Measurements from ENCODE around the gene PRPF4. TPM values are rescaled to one million over a fixed set of nuclear protein-coding genes. Genes with fewer than 3 reads are reported as not detected.

PRPF4 gene
- total RNA-seq, 6 experiments from 2014 or later: 6.9 to 13.0 (median 10.1) TPM

DNA sequence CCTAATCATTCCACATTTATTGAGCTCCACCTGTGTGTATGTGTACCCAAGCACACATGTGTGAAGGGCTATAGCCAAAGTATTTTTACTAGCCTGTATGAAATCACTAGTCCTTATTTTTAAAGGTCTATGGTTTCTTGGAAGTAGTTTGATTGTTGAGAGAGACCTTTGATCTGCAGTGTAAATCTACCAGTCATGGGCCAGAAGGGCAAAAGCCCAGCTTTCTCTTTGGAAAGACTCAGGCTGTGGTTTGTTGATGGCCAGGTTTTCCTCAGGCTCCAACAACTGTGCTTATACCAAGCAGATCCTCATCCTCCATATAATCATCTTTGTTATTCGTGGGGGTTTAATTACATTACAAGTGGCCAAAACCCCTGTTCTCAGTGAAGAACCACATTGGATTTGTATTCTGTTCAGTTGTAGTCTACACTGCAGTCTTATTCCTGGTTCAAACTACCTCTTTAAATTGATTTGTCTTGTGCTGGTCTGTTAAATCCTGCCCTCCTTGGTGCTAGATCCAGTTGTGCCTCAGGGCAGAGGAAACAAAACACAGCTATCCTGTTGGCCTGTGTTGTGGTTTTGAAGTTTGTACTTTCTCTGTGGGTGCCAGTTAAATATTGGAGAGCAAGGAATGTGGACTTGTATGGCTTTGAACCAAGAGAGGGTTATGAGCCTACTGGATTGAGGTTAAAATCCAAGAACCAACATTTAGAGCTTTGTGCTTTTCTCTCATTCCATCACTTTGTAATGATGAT lies 13.4 kb upstream of the PRPF4 start:
- TF ChIP-seq POLR2A (IDR thresholded peaks at IDR 0.05): no peak
- TF ChIP-seq, protein P1, sequence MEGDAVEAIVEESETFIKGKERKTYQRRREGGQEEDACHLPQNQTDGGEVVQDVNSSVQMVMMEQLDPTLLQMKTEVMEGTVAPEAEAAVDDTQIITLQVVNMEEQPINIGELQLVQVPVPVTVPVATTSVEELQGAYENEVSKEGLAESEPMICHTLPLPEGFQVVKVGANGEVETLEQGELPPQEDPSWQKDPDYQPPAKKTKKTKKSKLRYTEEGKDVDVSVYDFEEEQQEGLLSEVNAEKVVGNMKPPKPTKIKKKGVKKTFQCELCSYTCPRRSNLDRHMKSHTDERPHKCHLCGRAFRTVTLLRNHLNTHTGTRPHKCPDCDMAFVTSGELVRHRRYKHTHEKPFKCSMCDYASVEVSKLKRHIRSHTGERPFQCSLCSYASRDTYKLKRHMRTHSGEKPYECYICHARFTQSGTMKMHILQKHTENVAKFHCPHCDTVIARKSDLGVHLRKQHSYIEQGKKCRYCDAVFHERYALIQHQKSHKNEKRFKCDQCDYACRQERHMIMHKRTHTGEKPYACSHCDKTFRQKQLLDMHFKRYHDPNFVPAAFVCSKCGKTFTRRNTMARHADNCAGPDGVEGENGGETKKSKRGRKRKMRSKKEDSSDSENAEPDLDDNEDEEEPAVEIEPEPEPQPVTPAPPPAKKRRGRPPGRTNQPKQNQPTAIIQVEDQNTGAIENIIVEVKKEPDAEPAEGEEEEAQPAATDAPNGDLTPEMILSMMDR (IDR thresholded peaks at IDR 0.05): no peak
- DNase-seq: peak in 1 of 3 donors; percentile 52
- no peaks in the 10 kb centered on the region for H3K27me3 ChIP-seq
- no peaks in the 10 kb centered on the region for H3K9me3 ChIP-seq
- WGBS (ENCODE audit: insufficient coverage, low coverage, low lambda C conversion rate, missing lambda C conversion rate): 11% methylated on average over 1 of the region's 1 CpG
- peak overlapping the region in 1 of 3 donors; percentile 19 for H3K4me3 ChIP-seq
- intact Hi-C loops (cut with DNase I): no loop called here
- peak; percentile 75 to 88 (median 82) for ATAC-seq
- H3K36me3 ChIP-seq: peaks cover 0 to 20% (median 5%) of the 10 kb centered on the region in 4 donors
- H3K4me1 ChIP-seq: peaks cover 0 to 41% (median 18%) of the 10 kb centered on the region in 4 donors
- H3K27ac ChIP-seq: peak overlapping the region; percentile 40 to 84 (median 77)

DNA sequence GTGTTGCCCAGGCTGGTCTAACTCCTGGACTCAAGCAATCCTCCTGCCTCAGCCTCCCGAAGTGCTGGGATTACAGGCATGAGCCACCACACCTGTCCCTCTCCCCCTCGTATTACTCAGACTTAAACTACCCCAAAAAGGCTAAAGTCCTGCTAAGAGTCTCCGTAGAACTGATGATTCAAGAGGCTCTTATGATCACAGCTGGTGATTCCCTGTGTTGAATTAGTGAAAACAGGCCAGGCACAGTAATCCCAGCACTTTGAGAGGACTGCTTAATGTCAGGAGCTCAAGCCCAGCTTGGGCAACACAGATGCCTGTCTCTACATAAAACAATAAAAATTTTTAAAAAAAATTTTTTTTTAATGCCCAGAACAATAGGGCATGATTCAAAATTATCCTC lies 9.3 kb upstream of the PRPF4 start:
- no peak overlapping the region for H3K4me3 ChIP-seq
- 91% methylated on average over 3 of the region's 3 CpGs for whole genome bisulfite sequencing (ENCODE audit: insufficient coverage, low coverage, low lambda C conversion rate, missing lambda C conversion rate)
- DNase-seq (no peak), ATAC-seq (no peak)
- H3K9me3 ChIP-seq: no peaks in the 10 kb centered on the region
- TF ChIP-seq, protein P1 (IDR thresholded peaks at IDR 0.05): no peak
- TF ChIP-seq POLR2A (IDR thresholded peaks at IDR 0.05): no peak
- peaks cover 0 to 27% (median 13%) of the 10 kb centered on the region in 4 donors for H3K4me1 ChIP-seq
- H3K27ac ChIP-seq: no peak overlapping the region
- intact Hi-C loops (cut with DNase I): loop anchor here in 1 of 2 donors (5.0 kb wide), 1 partner anchor 44 kb away; the partner anchor contains the start of genes FKBP15 and SLC31A1
- H3K36me3 ChIP-seq: peaks cover 4 to 38% (median 7%) of the 10 kb centered on the region in 4 donors
- no peaks in the 10 kb centered on the region for H3K27me3 ChIP-seq

DNA sequence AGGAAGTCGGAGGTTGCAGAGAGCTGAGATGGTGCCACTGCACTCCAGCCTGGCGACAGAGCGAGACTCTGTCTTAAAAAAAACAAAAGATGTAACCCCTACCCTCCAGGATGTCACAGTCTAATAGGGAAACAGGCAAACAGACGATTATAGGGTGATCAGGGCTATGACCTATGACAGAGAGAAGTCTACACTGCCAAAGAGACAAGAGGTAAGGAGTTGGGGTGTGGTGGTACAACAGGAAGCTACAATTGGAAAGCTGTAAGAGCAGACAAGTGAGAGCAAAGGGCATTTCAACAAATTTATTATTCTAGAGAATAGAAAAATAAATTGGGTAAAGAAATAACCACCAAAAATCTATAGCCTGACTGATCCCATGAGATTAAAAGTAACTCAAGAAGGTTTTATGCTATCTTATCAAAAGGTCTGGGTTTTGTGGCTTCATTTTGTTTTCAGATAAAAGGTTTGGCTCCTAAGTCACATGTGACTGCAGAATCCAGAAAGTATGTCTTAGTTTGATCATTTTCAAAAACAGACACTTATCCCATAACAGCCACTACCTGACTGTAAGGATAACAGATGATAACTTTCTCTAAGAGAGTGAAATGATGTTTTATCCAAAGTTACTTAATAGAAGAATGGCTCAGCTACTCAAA lies 7.4 kb upstream of the PRPF4 start:
- 78% methylated on average over 4 of the region's 4 CpGs for WGBS (ENCODE audit: insufficient coverage, low coverage, low lambda C conversion rate, missing lambda C conversion rate)
- H3K36me3 ChIP-seq: peaks cover 4 to 56% (median 11%) of the 10 kb centered on the region in 4 donors
- DNase-seq: no peak
- no peak for ATAC-seq
- H3K27me3 ChIP-seq: no peaks in the 10 kb centered on the region
- no peak overlapping the region for H3K27ac ChIP-seq
- intact Hi-C loops (cut with DNase I): loop anchor here in 1 of 2 donors (5.0 kb wide), 1 partner anchor 46 kb away; the partner anchor contains the start of genes FKBP15 and SLC31A1
- no peak overlapping the region for H3K4me3 ChIP-seq
- peaks cover 0 to 14% (median 5%) of the 10 kb centered on the region in 4 donors for H3K4me1 ChIP-seq
- no peaks in the 10 kb centered on the region for H3K9me3 ChIP-seq
- TF ChIP-seq POLR2A (IDR thresholded peaks at IDR 0.05): no peak
- TF ChIP-seq, protein P1 (IDR thresholded peaks at IDR 0.05): no peak

DNA sequence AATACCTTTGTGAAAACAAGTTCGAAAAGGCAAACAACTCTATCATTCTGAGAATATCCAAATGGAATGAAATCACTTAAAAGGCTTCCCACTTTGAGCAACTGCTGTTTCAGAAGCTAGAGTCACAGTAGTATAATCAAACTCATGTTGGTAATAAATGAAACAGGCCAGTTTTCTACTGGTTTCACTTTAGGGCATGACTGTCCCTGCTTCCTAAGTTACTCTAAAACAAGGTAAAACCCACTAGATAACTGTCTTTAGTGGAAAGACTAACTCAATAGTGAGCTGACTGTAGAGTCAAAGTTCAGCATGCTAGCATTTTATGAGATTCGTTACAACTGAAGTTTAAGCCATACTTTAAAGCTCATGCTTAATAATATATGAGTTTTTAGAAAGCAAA lies 6.1 kb upstream of the PRPF4 start:
- no peak overlapping the region for H3K4me3 ChIP-seq
- H3K4me1 ChIP-seq: peaks cover 0 to 19% (median 9%) of the 10 kb centered on the region in 4 donors
- ATAC-seq: peak in 3 of 4 donors; percentile 28 to 38 (median 31)
- H3K9me3 ChIP-seq: no peaks in the 10 kb centered on the region
- intact Hi-C loops (cut with DNase I): loop anchor here in 1 of 2 donors (5.0 kb wide), 1 partner anchor 47 kb away; the partner anchor contains the start of genes FKBP15 and SLC31A1
- no peak for DNase-seq
- 51% methylated on average over 2 of the region's 2 CpGs for WGBS (ENCODE audit: insufficient coverage, low coverage, low lambda C conversion rate, missing lambda C conversion rate)
- H3K27me3 ChIP-seq: no peaks in the 10 kb centered on the region
- peaks cover 0 to 64% (median 11%) of the 10 kb centered on the region in 4 donors for H3K36me3 ChIP-seq
- TF ChIP-seq, protein P1 (IDR thresholded peaks at IDR 0.05): no peak
- TF ChIP-seq POLR2A (IDR thresholded peaks at IDR 0.05): no peak
- no peak overlapping the region for H3K27ac ChIP-seq
